Measurements from ENCODE around the gene ALDH1L1.

The ALDH1L1 gene

GRCh38 chr3:126197343-126197742, 17.0 kb upstream of the ALDH1L1 start:
- no peak for DNase-seq (ENCODE audit: low read depth in 1 of 2, low spot score in 1 of 2)

- DNase-seq (ENCODE audit: low read depth in 1 of 2, low spot score in 1 of 2) = no peak
Measured at GRCh38 chr3:126194713-126195305, 14.4 kb upstream of the ALDH1L1 start.

- no peak for DNase-seq (ENCODE audit: low read depth in 1 of 2, low spot score in 1 of 2)
Measured at GRCh38 chr3:126191246-126191645, 10.9 kb upstream of the ALDH1L1 start.

GRCh38 chr3:126187920-126188319, 7.5 kb upstream of the ALDH1L1 start:
- DNase-seq (ENCODE audit: low read depth in 1 of 2, low spot score in 1 of 2) = no peak

- DNase-seq (ENCODE audit: low read depth in 1 of 2, low spot score in 1 of 2) = no peak
Measured at GRCh38 chr3:126186749-126187148, 6.4 kb upstream of the ALDH1L1 start.

- DNase-seq (ENCODE audit: low read depth in 1 of 2, low spot score in 1 of 2) = no peak
Measured at GRCh38 chr3:126186271-126186670, 5.9 kb upstream of the ALDH1L1 start.

GRCh38 chr3:126184465-126185000, 4.1 kb upstream of the ALDH1L1 start:
- DNase-seq (ENCODE audit: low read depth in 1 of 2, low spot score in 1 of 2) = no peak

- DNase-seq (ENCODE audit: low read depth in 1 of 2, low spot score in 1 of 2) = no peak
Measured at GRCh38 chr3:126181398-126181725, 976 bp upstream of the ALDH1L1 start.

GRCh38 chr3:126179825-126180476, 435 bp downstream of the ALDH1L1 start:
- DNase-seq (ENCODE audit: low read depth in 1 of 2, low spot score in 1 of 2) = no peak

GRCh38 chr3:126170073-126170777, 10.2 kb downstream of the ALDH1L1 start:
- DNase-seq (ENCODE audit: low read depth in 1 of 2, low spot score in 1 of 2) = no peak

GRCh38 chr3:126167566-126167965, 12.8 kb downstream of the ALDH1L1 start:
- no peak for DNase-seq (ENCODE audit: low read depth in 1 of 2, low spot score in 1 of 2)

GRCh38 chr3:126166009-126166408, 14.4 kb downstream of the ALDH1L1 start:
- DNase-seq (ENCODE audit: low read depth in 1 of 2, low spot score in 1 of 2) = no peak

GRCh38 chr3:126161309-126161708, 19.1 kb downstream of the ALDH1L1 start:
- no peak for DNase-seq (ENCODE audit: low read depth in 1 of 2, low spot score in 1 of 2)

- DNase-seq (ENCODE audit: low read depth in 1 of 2, low spot score in 1 of 2) = no peak
Measured at GRCh38 chr3:126160243-126161210, 19.9 kb downstream of the ALDH1L1 start.

- no peak for DNase-seq (ENCODE audit: low read depth in 1 of 2, low spot score in 1 of 2)
Measured at GRCh38 chr3:126159476-126159875, 20.9 kb downstream of the ALDH1L1 start.

- DNase-seq (ENCODE audit: low read depth in 1 of 2, low spot score in 1 of 2) = no peak
Measured at GRCh38 chr3:126158912-126159454, 21.4 kb downstream of the ALDH1L1 start.

- DNase-seq (ENCODE audit: low read depth in 1 of 2, low spot score in 1 of 2) = no peak
Measured at GRCh38 chr3:126158016-126158911, 22.1 kb downstream of the ALDH1L1 start.

- DNase-seq (ENCODE audit: low read depth in 1 of 2, low spot score in 1 of 2) = no peak
Measured at GRCh38 chr3:126157083-126157768, 23.2 kb downstream of the ALDH1L1 start.

GRCh38 chr3:126156468-126156867, 23.9 kb downstream of the ALDH1L1 start:
- DNase-seq (ENCODE audit: low read depth in 1 of 2, low spot score in 1 of 2) = no peak

All from stimulated activated CD4-positive, alpha-beta T cell treated with anti-CD3 and anti-CD28 coated beads, Interleukin-15, amount 100 ng/mL, for 1 hour (primary cell).